Endothelial cell of umbilical vein (primary cell): ENCODE data around the gene SLC7A10.

Source experiments
- CTCF ChIP-seq, 2 donors: IDR thresholded peaks; 1 replicate in 1 of 2; 2 replicates in 1 of 2; pipeline ENCODE4 v1.5.1; 2011; ENCODE audit warnings: low read length in 2 of 2, mild to moderate bottlenecking in 2 of 2, moderate library complexity in 2 of 2, control low read depth in 1 of 2, inconsistent platforms in 1 of 2, low read depth in 1 of 2; ENCODE audit not compliant: insufficient read depth in 1 of 2; ENCODE audit errors: extremely low read depth in 1 of 2
- EZH2 ChIP-seq: IDR thresholded peaks from 2 replicates; pipeline ENCODE4 v1.6.1; 2012; ENCODE audit warnings: borderline replicate concordance, low read depth, mild to moderate bottlenecking, moderate library complexity, low read length, inconsistent platforms; ENCODE audit not compliant: severe bottlenecking
- GATA2 ChIP-seq: IDR thresholded peaks from 2 replicates; pipeline ENCODE4 v1.7.0; 2011; ENCODE audit warnings: low read depth, mild to moderate bottlenecking, moderate library complexity, mixed read lengths, low read length; ENCODE audit not compliant: insufficient read length, insufficient read depth
- POLR2A ChIP-seq: IDR thresholded peaks from 2 replicates; pipeline ENCODE4 v1.6.1; 2012; ENCODE audit warnings: low read depth, mild to moderate bottlenecking, control low read depth, low read length
- TF ChIP-seq, protein P1 (sequence below): IDR thresholded peaks from 2 replicates; pipeline ENCODE4 v1.6.1; 2011; ENCODE audit not compliant: insufficient read depth, insufficient read length

- TF ChIP-seq, protein P1, sequence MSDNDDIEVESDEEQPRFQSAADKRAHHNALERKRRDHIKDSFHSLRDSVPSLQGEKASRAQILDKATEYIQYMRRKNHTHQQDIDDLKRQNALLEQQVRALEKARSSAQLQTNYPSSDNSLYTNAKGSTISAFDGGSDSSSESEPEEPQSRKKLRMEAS, result no peak
- no peak for TF ChIP-seq EZH2
- TF ChIP-seq CTCF (IDR thresholded peaks at IDR 0.05; ENCODE audit: extremely low read depth in 1 of 2, insufficient read depth in 1 of 2, low read depth in 1 of 2, low read length in 2 of 2), result no peak
- TF ChIP-seq POLR2A, result no peak
- TF ChIP-seq GATA2, result no peak
Observed at GRCh38 chr19:33236696-33237390, 11.2 kb upstream of the SLC7A10 start.
